Liver (tissue), 9 donors: ENCODE measurements around the gene PPP2R3A. TPM values are rescaled to one million over a fixed set of nuclear protein-coding genes. Genes with fewer than 3 reads are reported as not detected.
"Not testable (repeated sequence)": the region's sequence is repeated elsewhere in the genome, so short reads cannot be mapped to it uniquely, and the experiment has no call there.

Experiments
- DNase-seq: peaks from one replicate; pipeline ENCODE4 v3.0.0-alpha.2; 2017; ENCODE audit warnings: low spot score
- H3K27ac ChIP-seq, 2 donors: one replicate each; pipeline ENCODE4 v1.7.0; 2013; ENCODE audit warnings: inconsistent platforms in 2 of 2, low read length in 2 of 2, control low read depth in 1 of 2, low read depth in 1 of 2, mild to moderate bottlenecking in 1 of 2
- H3K27me3 ChIP-seq, 4 donors: one replicate each; pipeline versions ENCODE4 v1.6.1 to v1.7.0; 2013; ENCODE audit warnings: low read length in 3 of 4, inconsistent platforms in 1 of 4, mild to moderate bottlenecking in 1 of 4, moderate library complexity in 1 of 4; ENCODE audit not compliant: control insufficient read depth in 4 of 4, insufficient read depth in 4 of 4
- H3K36me3 ChIP-seq, 4 donors: one replicate each; pipeline versions ENCODE4 v1.6.1 to v1.7.0; 2013; ENCODE audit warnings: low read length in 3 of 4, mild to moderate bottlenecking in 3 of 4, low read depth in 1 of 4, moderate library complexity in 1 of 4; ENCODE audit not compliant: control insufficient read depth in 4 of 4, insufficient read depth in 3 of 4
- H3K4me1 ChIP-seq, 4 donors: one replicate each; pipeline versions ENCODE4 v1.6.1 to v1.7.0; 2013; ENCODE audit warnings: low read length in 3 of 4, mild to moderate bottlenecking in 3 of 4, moderate library complexity in 1 of 4; ENCODE audit not compliant: control insufficient read depth in 4 of 4, insufficient read depth in 4 of 4
- H3K4me3 ChIP-seq, 3 donors: one replicate each; pipeline versions ENCODE4 v1.6.1 to v1.7.0; 2013; ENCODE audit warnings: low read length in 3 of 3, control low read depth in 1 of 3, low read depth in 1 of 3, mild to moderate bottlenecking in 1 of 3
- H3K9ac ChIP-seq, 2 donors: one replicate each; pipeline ENCODE4 v1.7.0; 2013; ENCODE audit warnings: low read length in 2 of 2, mild to moderate bottlenecking in 2 of 2, moderate library complexity in 2 of 2, control low read depth in 1 of 2, low read depth in 1 of 2
- H3K9me3 ChIP-seq, 4 donors: one replicate each; pipeline versions ENCODE4 v1.6.1 to v1.7.0; 2013; ENCODE audit warnings: low read length in 3 of 4; ENCODE audit not compliant: control insufficient read depth in 4 of 4
- ATF3 ChIP-seq: IDR thresholded peaks from 2 replicates; pipeline ENCODE4 v1.6.1; 2016; ENCODE audit warnings: antibody characterized with exemption
- CTCF ChIP-seq: fragments of 150-350 bp; IDR thresholded peaks from 2 replicates; pipeline ENCODE4 v1.5.1; 2017; ENCODE audit warnings: improper control_type of control experiment, low read depth, low read length; ENCODE audit not compliant: missing input control
- EGR1 ChIP-seq, 2 donors: IDR thresholded peaks; 2 replicates each; pipeline ENCODE4 v1.6.1; 2016 to 2018; ENCODE audit warnings: antibody characterized with exemption in 2 of 2, low read depth in 2 of 2
- FOXA1 ChIP-seq: IDR thresholded peaks from 2 replicates; pipeline ENCODE4 v1.6.1; 2016; ENCODE audit warnings: antibody characterized with exemption
- GABPA ChIP-seq, 2 donors: IDR thresholded peaks in 1 of 2; conservative IDR thresholded peaks in 1 of 2; 2 replicates each; pipeline ENCODE4 v1.6.1; 2016; ENCODE audit warnings: antibody characterized with exemption in 2 of 2, mild to moderate bottlenecking in 1 of 2, moderate library complexity in 1 of 2
- HNF4A ChIP-seq, 2 donors: conservative IDR thresholded peaks; 2 replicates each; pipeline ENCODE4 v1.6.1; 2016; ENCODE audit warnings: antibody characterized with exemption in 2 of 2, mild to moderate bottlenecking in 2 of 2
- HNF4G ChIP-seq: IDR thresholded peaks from 2 replicates; pipeline ENCODE4 v1.6.1; 2016; ENCODE audit warnings: antibody characterized with exemption
- JUND ChIP-seq, 2 donors: IDR thresholded peaks; 2 replicates each; pipeline ENCODE4 v1.6.1; 2016; ENCODE audit warnings: antibody characterized with exemption in 2 of 2
- MAX ChIP-seq: IDR thresholded peaks from 2 replicates; pipeline ENCODE4 v1.6.1; 2016; ENCODE audit warnings: antibody characterized with exemption
- NR2F2 ChIP-seq: IDR thresholded peaks from 2 replicates; pipeline ENCODE4 v1.6.1; 2016; ENCODE audit warnings: antibody characterized with exemption
- RAD21 ChIP-seq, 2 donors: IDR thresholded peaks; 2 replicates each; pipeline ENCODE4 v1.6.1; 2016; ENCODE audit warnings: antibody characterized with exemption in 2 of 2, mild to moderate bottlenecking in 2 of 2
- REST ChIP-seq: IDR thresholded peaks from 2 replicates; pipeline ENCODE4 v1.6.1; 2016; ENCODE audit warnings: antibody characterized with exemption, mild to moderate bottlenecking
- RXRA ChIP-seq, 2 donors: IDR thresholded peaks; 2 replicates each; pipeline ENCODE4 v1.6.1; 2017 to 2018; ENCODE audit warnings: antibody characterized with exemption in 2 of 2, mild to moderate bottlenecking in 1 of 2
- SP1 ChIP-seq: IDR thresholded peaks from 2 replicates; pipeline ENCODE4 v1.6.1; 2018; ENCODE audit warnings: antibody characterized with exemption, mild to moderate bottlenecking
- YY1 ChIP-seq: IDR thresholded peaks from 2 replicates; pipeline ENCODE4 v1.6.1; 2016; ENCODE audit warnings: antibody characterized with exemption, mild to moderate bottlenecking
- WGBS: extraction: QIAGEN DNeasy Blood & Tissue Kit; methylation state at CpG from one replicate; pipeline ENCODE4 v1.1.7; 2013; 5-methylcytosine and 5-hydroxymethylcytosine counted together
- polyA plus RNA-seq, 2 donors: library from polyadenylated mRNA; stranded (reverse) in 1 of 2; unstranded in 1 of 2; fragments of 200-250 nt in 1 of 2; fragments of >200 nt in 1 of 2; fragmentation: Nextera tagmentation in 1 of 2; extraction: Ambion mirVana in 1 of 2; gene quantifications; one replicate each; pipeline versions ENCODE4 v1.2.1 to v1.2.3, GENCODE V29; 2013 to 2015
- total RNA-seq, 2 donors: library from RNA; depleted of rRNA; stranded (reverse); fragments of >200 nt; gene quantifications; one replicate each; pipeline ENCODE4 v1.2.3, GENCODE V29; 2014
- donor health status: healthy.
- donor health status: healthy.
- donor health status: healthy.
- donor health status: healthy.
- donor health status: healthy.

The PPP2R3A gene
- total and polyA plus RNA-seq, 4 donors: 0.54 to 3.3 (median 1.6) TPM

GRCh38 chr3:135930255-135930654 lies 35.3 kb upstream of the PPP2R3A start:
- 81% methylated on average over 1 of the region's 1 CpG for WGBS
- Histone ChIP-seq H3K36me3 (no peaks in the 10 kb centered on the region), H3K9ac (no peak overlapping the region), H3K9me3 (no peaks in the 10 kb centered on the region), H3K4me1 (no peaks in the 10 kb centered on the region), H3K27ac (no peak overlapping the region), H3K4me3 (no peak overlapping the region), H3K27me3 (no peaks in the 10 kb centered on the region)
- TF ChIP-seq EGR1 (IDR thresholded peaks at IDR 0.05; ENCODE audit: low read depth in 2 of 2) (no peak), NR2F2 (no peak), REST (no peak)
- DNase-seq: no peak

GRCh38 chr3:135935171-135935570 lies 30.4 kb upstream of the PPP2R3A start:
- WGBS: 85% methylated on average over 5 of the region's 5 CpGs
- not testable (repeated sequence) for DNase-seq, H3K27ac ChIP-seq, H3K9ac ChIP-seq, H3K27me3 ChIP-seq, H3K4me1 ChIP-seq, H3K4me3 ChIP-seq, H3K9me3 ChIP-seq, H3K36me3 ChIP-seq

- not testable (repeated sequence) for DNase-seq, H3K27me3 ChIP-seq, H3K4me3 ChIP-seq, H3K36me3 ChIP-seq, H3K9me3 ChIP-seq, H3K9ac ChIP-seq, H3K27ac ChIP-seq, H3K4me1 ChIP-seq
- WGBS: 92% methylated on average over 1 of the region's 1 CpG
Measured at GRCh38 chr3:135937766-135938165, 27.8 kb upstream of the PPP2R3A start.

- Histone ChIP-seq H3K9ac (no peak overlapping the region), H3K9me3 (peaks cover 0 to 3% (median 0%) of the 10 kb centered on the region in 4 donors), H3K27me3 (no peaks in the 10 kb centered on the region), H3K4me1 (no peaks in the 10 kb centered on the region), H3K27ac (no peak overlapping the region), H3K4me3 (no peak overlapping the region), H3K36me3 (no peaks in the 10 kb centered on the region)
- DNase-seq: no peak
- WGBS: 94% methylated on average over 2 of the region's 2 CpGs
- TF ChIP-seq MAX: no peak
- no peak for TF ChIP-seq CTCF
- no peak for TF ChIP-seq REST
- no peak for TF ChIP-seq JUND (IDR thresholded peaks at IDR 0.05)
- TF ChIP-seq YY1: no peak
- TF ChIP-seq NR2F2: no peak
- TF ChIP-seq HNF4G: no peak
- TF ChIP-seq ATF3: no peak
- TF ChIP-seq SP1: no peak
- TF ChIP-seq RXRA (IDR thresholded peaks at IDR 0.05): no peak
- no peak for TF ChIP-seq HNF4A (conservative IDR thresholded peaks at IDR 0.05)
- TF ChIP-seq GABPA (IDR thresholded peaks at IDR 0.05 in 1 of 2, conservative IDR thresholded peaks at IDR 0.05 in 1 of 2): no peak
- TF ChIP-seq EGR1 (IDR thresholded peaks at IDR 0.05; ENCODE audit: low read depth in 2 of 2): no peak
- no peak for TF ChIP-seq RAD21 (IDR thresholded peaks at IDR 0.05)
- TF ChIP-seq FOXA1: no peak
Measured at GRCh38 chr3:135944831-135945230, 20.7 kb upstream of the PPP2R3A start.
